K562 (cell line): ENCODE data around the gene GARNL3. TPM values are rescaled to one million over a fixed set of nuclear protein-coding genes. Genes with fewer than 3 reads are reported as not detected.

Experiments used
- CC2D1A ChIP-seq: fragments of 450-650 bp; IDR thresholded peaks from 2 replicates; pipeline ENCODE4 v1.6.1; 2017; ENCODE audit warnings: mild to moderate bottlenecking
- EP300 ChIP-seq: IDR thresholded peaks from 2 replicates; pipeline ENCODE4 v1.6.1; 2012; ENCODE audit warnings: low read length, improper control_type of control experiment
- EWSR1 ChIP-seq: fragments of 450-650 bp; IDR thresholded peaks from 2 replicates; pipeline ENCODE4 v1.6.1; 2018; ENCODE audit warnings: borderline replicate concordance, mild to moderate bottlenecking, low read depth, moderate library complexity; ENCODE audit not compliant: partially characterized antibody
- KAT7 ChIP-seq: sonication (generic); formaldehyde crosslinking; IDR thresholded peaks from 2 replicates; pipeline ENCODE4 v1.8.0; 2022; ENCODE audit warnings: missing genetic modification reagents, mild to moderate bottlenecking, borderline replicate concordance
- MAFF ChIP-seq: IDR thresholded peaks from 2 replicates; pipeline ENCODE4 v1.6.1; 2012; ENCODE audit warnings: low read length, improper control_type of control experiment
- RBFOX2 ChIP-seq: fragments of 200-400 bp; formaldehyde crosslinking; IDR thresholded peaks from 2 replicates; pipeline ENCODE4 v1.6.1; 2017; ENCODE audit warnings: low read depth, mild to moderate bottlenecking, low read length, moderate library complexity
- U2AF2 ChIP-seq: fragments of 200-400 bp; formaldehyde crosslinking; optimal IDR thresholded peaks from 2 replicates; pipeline ENCODE3; 2017; ENCODE audit warnings: low read depth, mild to moderate bottlenecking, low read length
- ZBTB17 ChIP-seq: fragments of 450-650 bp; formaldehyde crosslinking; IDR thresholded peaks from 2 replicates; pipeline ENCODE4 v1.4.0; 2020; ENCODE audit warnings: mild to moderate bottlenecking
- ZKSCAN1 ChIP-seq: fragments of 150-350 bp; IDR thresholded peaks from 2 replicates; pipeline ENCODE4 v1.6.1; 2016; ENCODE audit warnings: low read depth, low read length
- ZNF212 ChIP-seq: fragments of 450-650 bp; formaldehyde crosslinking; IDR thresholded peaks from 2 replicates; pipeline ENCODE4 v1.4.0; 2020; ENCODE audit warnings: mild to moderate bottlenecking
- polyA plus RNA-seq, 8 experiments: library from polyadenylated mRNA; depleted of rRNA in 4 of 8; stranded (reverse) in 5 of 8; unstranded in 3 of 8; fragments of >200 nt; fragmentation: Nextera tagmentation in 2 of 8; fragmentation: Illumina TruSeq in 1 of 8; extraction: Ambion mirVana in 2 of 8; extraction: Trizol in 1 of 8; gene quantifications; 2 replicates each; pipeline versions ENCODE4 v1.2.1 to v1.2.3, GENCODE V29; 2011 to 2014; ENCODE audit warnings: inconsistent platforms in 1 of 8, missing spikeins in 1 of 8
- total RNA-seq, 7 experiments: library from RNA; depleted of rRNA in 6 of 7; stranded (reverse); fragments of >200 nt in 6 of 7; fragmentation: Illumina TruSeq in 2 of 7; extraction: Trizol in 2 of 7; gene quantifications; 2 replicates each; pipeline versions ENCODE4 v1.2.1 to v1.2.3, GENCODE V29; 2011 to 2021; ENCODE audit warnings: low replicate concordance in 1 of 7
- TF ChIP-seq, protein P1 (sequence below), 2 experiments: fragments of 450-650 bp; conservative IDR thresholded peaks; 2 replicates each; pipeline ENCODE4 v1.6.1; 2017; ENCODE audit warnings: mild to moderate bottlenecking in 2 of 2, moderate library complexity in 2 of 2
- TF ChIP-seq, protein P2 (sequence below): fragments of 200-600 bp; sonication (generic); IDR thresholded peaks from one replicate; pipeline ENCODE4 v1.6.1; 2012; ENCODE audit warnings: mild to moderate bottlenecking, low read depth, low read length, inconsistent platforms

GARNL3 gene
- total and polyA plus RNA-seq, 9 of the 15 experiments (the other 6 are each of a cell fraction or from before 2014, with no cell fraction given) = 0.35 to 2.7 (median 1.6) TPM

DNA sequence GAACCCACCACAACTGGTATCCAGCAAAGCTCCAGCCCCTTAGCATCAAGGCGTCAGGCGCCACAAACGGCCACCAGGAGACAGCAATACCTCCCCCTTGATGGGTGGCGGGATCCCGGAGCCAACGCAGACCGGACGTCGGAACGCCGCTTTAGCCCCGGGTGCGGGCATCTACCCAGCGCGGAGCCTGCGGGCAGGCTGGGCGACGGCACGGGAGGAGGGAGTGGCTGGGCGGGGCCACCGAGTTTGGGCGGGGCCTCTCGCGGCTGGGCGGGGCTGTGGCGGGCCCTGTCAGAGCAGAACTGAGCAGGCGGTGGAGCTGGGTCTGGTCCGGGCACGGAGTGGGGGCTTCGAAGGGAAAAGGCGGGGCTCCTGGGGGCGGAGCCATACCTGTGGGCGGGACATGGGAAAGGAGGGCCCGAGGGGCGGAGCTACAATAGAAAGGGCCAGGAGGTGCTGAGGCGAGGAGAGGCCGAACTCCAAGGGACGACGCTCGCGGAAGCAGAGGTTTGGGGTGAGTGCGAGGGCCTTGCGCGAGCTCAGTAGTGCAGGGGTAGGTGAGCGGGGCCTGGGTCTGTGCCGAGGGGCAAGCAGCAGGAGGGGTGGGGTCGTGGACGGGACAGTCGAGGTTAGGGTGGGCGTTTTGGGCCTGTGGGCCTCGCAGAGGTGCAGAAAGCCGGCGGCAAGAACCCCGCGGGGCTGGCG, 40.2 kb upstream of the GARNL3 start (continued):
- TF ChIP-seq, protein P1, sequence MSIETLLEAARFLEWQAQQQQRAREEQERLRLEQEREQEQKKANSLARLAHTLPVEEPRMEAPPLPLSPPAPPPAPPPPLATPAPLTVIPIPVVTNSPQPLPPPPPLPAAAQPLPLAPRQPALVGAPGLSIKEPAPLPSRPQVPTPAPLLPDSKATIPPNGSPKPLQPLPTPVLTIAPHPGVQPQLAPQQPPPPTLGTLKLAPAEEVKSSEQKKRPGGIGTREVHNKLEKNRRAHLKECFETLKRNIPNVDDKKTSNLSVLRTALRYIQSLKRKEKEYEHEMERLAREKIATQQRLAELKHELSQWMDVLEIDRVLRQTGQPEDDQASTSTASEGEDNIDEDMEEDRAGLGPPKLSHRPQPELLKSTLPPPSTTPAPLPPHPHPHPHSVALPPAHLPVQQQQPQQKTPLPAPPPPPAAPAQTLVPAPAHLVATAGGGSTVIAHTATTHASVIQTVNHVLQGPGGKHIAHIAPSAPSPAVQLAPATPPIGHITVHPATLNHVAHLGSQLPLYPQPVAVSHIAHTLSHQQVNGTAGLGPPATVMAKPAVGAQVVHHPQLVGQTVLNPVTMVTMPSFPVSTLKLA (conservative IDR thresholded peaks at IDR 0.05) = no peak
- no peak for TF ChIP-seq EWSR1
- no peak for TF ChIP-seq ZBTB17
- TF ChIP-seq KAT7 (CRISPR knock-in tag) = no peak
- no peak for TF ChIP-seq ZKSCAN1
- TF ChIP-seq ZNF212 (CRISPR knock-in tag) = no peak
- TF ChIP-seq, protein P2, sequence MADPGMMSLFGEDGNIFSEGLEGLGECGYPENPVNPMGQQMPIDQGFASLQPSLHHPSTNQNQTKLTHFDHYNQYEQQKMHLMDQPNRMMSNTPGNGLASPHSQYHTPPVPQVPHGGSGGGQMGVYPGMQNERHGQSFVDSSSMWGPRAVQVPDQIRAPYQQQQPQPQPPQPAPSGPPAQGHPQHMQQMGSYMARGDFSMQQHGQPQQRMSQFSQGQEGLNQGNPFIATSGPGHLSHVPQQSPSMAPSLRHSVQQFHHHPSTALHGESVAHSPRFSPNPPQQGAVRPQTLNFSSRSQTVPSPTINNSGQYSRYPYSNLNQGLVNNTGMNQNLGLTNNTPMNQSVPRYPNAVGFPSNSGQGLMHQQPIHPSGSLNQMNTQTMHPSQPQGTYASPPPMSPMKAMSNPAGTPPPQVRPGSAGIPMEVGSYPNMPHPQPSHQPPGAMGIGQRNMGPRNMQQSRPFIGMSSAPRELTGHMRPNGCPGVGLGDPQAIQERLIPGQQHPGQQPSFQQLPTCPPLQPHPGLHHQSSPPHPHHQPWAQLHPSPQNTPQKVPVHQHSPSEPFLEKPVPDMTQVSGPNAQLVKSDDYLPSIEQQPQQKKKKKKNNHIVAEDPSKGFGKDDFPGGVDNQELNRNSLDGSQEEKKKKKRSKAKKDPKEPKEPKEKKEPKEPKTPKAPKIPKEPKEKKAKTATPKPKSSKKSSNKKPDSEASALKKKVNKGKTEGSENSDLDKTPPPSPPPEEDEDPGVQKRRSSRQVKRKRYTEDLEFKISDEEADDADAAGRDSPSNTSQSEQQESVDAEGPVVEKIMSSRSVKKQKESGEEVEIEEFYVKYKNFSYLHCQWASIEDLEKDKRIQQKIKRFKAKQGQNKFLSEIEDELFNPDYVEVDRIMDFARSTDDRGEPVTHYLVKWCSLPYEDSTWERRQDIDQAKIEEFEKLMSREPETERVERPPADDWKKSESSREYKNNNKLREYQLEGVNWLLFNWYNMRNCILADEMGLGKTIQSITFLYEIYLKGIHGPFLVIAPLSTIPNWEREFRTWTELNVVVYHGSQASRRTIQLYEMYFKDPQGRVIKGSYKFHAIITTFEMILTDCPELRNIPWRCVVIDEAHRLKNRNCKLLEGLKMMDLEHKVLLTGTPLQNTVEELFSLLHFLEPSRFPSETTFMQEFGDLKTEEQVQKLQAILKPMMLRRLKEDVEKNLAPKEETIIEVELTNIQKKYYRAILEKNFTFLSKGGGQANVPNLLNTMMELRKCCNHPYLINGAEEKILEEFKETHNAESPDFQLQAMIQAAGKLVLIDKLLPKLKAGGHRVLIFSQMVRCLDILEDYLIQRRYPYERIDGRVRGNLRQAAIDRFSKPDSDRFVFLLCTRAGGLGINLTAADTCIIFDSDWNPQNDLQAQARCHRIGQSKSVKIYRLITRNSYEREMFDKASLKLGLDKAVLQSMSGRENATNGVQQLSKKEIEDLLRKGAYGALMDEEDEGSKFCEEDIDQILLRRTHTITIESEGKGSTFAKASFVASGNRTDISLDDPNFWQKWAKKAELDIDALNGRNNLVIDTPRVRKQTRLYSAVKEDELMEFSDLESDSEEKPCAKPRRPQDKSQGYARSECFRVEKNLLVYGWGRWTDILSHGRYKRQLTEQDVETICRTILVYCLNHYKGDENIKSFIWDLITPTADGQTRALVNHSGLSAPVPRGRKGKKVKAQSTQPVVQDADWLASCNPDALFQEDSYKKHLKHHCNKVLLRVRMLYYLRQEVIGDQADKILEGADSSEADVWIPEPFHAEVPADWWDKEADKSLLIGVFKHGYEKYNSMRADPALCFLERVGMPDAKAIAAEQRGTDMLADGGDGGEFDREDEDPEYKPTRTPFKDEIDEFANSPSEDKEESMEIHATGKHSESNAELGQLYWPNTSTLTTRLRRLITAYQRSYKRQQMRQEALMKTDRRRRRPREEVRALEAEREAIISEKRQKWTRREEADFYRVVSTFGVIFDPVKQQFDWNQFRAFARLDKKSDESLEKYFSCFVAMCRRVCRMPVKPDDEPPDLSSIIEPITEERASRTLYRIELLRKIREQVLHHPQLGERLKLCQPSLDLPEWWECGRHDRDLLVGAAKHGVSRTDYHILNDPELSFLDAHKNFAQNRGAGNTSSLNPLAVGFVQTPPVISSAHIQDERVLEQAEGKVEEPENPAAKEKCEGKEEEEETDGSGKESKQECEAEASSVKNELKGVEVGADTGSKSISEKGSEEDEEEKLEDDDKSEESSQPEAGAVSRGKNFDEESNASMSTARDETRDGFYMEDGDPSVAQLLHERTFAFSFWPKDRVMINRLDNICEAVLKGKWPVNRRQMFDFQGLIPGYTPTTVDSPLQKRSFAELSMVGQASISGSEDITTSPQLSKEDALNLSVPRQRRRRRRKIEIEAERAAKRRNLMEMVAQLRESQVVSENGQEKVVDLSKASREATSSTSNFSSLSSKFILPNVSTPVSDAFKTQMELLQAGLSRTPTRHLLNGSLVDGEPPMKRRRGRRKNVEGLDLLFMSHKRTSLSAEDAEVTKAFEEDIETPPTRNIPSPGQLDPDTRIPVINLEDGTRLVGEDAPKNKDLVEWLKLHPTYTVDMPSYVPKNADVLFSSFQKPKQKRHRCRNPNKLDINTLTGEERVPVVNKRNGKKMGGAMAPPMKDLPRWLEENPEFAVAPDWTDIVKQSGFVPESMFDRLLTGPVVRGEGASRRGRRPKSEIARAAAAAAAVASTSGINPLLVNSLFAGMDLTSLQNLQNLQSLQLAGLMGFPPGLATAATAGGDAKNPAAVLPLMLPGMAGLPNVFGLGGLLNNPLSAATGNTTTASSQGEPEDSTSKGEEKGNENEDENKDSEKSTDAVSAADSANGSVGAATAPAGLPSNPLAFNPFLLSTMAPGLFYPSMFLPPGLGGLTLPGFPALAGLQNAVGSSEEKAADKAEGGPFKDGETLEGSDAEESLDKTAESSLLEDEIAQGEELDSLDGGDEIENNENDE = no peak
- no peak for TF ChIP-seq U2AF2
- no peak for TF ChIP-seq MAFF
- no peak for TF ChIP-seq EP300
- TF ChIP-seq CC2D1A = no peak
- TF ChIP-seq RBFOX2 = peak; percentile 51; the same call in 1 of the 2 replicates
